HG03432 (cell line): ENCODE measurements around the gene TBC1D22A.

Source experiments
- ATAC-seq: cut with Tn5 transposase; IDR thresholded peaks from one replicate; pipeline ENCODE4 v1.9.1; 2021; ENCODE audit warnings: mild to moderate bottlenecking, moderate library complexity; ENCODE audit not compliant: unreplicated experiment

Gene TBC1D22A

GRCh38 chr22:47005506-47006408 is 243.3 kb downstream of the TBC1D22A start:
- ATAC-seq = no peak

- no peak for ATAC-seq
Observed at GRCh38 chr22:47006433-47006832, 244.0 kb downstream of the TBC1D22A start.

- ATAC-seq = no peak
Observed at GRCh38 chr22:47006869-47007268, 244.4 kb downstream of the TBC1D22A start.

GRCh38 chr22:47007496-47007895 is 245.0 kb downstream of the TBC1D22A start:
- ATAC-seq = no peak

GRCh38 chr22:47008208-47008885 is 245.9 kb downstream of the TBC1D22A start:
- ATAC-seq = no peak

GRCh38 chr22:47009304-47010101 is 247.1 kb downstream of the TBC1D22A start:
- ATAC-seq = no peak

GRCh38 chr22:47010211-47010610 is 247.8 kb downstream of the TBC1D22A start:
- ATAC-seq = no peak

- ATAC-seq = no peak
Observed at GRCh38 chr22:47011131-47011858, 248.8 kb downstream of the TBC1D22A start.

- no peak for ATAC-seq
Observed at GRCh38 chr22:47011859-47012258, 249.4 kb downstream of the TBC1D22A start.

GRCh38 chr22:47012589-47013370 is 250.3 kb downstream of the TBC1D22A start:
- ATAC-seq = no peak

GRCh38 chr22:47013861-47014635 is 251.6 kb downstream of the TBC1D22A start:
- no peak for ATAC-seq

GRCh38 chr22:47014636-47015345 is 252.3 kb downstream of the TBC1D22A start:
- no peak for ATAC-seq

GRCh38 chr22:47015589-47016178 is 253.2 kb downstream of the TBC1D22A start:
- ATAC-seq = no peak

- ATAC-seq = no peak
Observed at GRCh38 chr22:47016631-47017030, 254.2 kb downstream of the TBC1D22A start.

- ATAC-seq = no peak
Observed at GRCh38 chr22:47017245-47017644, 254.8 kb downstream of the TBC1D22A start.

GRCh38 chr22:47018010-47018910 is 255.8 kb downstream of the TBC1D22A start:
- no peak for ATAC-seq
